ENCODE results near the gene C5AR2.
"Not testable (repeated sequence)": the region's sequence is repeated elsewhere in the genome, so short reads cannot be mapped to it uniquely, and the experiment has no call there.

Gene C5AR2

DNA sequence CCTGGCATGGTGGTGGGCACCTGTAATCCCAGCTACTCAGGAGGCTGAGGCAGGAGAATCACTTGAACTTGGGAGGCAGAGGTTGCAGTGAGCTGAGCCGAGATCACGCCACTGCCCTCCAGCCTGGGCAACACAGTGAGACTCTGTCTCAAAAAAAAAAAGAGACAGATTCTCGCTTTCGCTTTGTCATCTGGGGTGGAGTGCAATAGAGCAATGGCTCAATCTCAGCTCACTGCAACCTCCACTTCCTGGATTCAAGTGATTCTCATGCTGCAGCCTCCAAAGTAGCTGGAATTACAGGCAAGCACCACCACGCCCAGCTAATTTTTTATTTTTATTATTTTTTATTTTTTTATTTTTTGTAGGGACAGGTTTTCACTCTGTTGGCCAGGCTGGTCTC lies 56.7 kb downstream of the C5AR2 start:
- DNase-seq (ENCODE audit: low spot score): not testable (repeated sequence)

GRCh38 chr19:47389150-47389556 lies 57.2 kb downstream of the C5AR2 start:
- DNase-seq (ENCODE audit: low spot score): no peak

GRCh38 chr19:47390533-47391488 lies 58.8 kb downstream of the C5AR2 start:
- no peak for DNase-seq (ENCODE audit: low spot score)

- DNase-seq (ENCODE audit: low spot score): peak; percentile 62
These were observed 59.7 kb downstream of the C5AR2 start for GRCh38 chr19:47391510-47392223.
